Fibroblast of skin of abdomen (primary cell): ENCODE results near the gene HLF.
A peak's percentile ranks its signal among the peaks of the same experiment; 100 is the strongest.

Source experiments
- DNase-seq: peaks from one replicate; pipeline ENCODE4 v3.0.0-alpha.2; 2013

The HLF gene

DNA sequence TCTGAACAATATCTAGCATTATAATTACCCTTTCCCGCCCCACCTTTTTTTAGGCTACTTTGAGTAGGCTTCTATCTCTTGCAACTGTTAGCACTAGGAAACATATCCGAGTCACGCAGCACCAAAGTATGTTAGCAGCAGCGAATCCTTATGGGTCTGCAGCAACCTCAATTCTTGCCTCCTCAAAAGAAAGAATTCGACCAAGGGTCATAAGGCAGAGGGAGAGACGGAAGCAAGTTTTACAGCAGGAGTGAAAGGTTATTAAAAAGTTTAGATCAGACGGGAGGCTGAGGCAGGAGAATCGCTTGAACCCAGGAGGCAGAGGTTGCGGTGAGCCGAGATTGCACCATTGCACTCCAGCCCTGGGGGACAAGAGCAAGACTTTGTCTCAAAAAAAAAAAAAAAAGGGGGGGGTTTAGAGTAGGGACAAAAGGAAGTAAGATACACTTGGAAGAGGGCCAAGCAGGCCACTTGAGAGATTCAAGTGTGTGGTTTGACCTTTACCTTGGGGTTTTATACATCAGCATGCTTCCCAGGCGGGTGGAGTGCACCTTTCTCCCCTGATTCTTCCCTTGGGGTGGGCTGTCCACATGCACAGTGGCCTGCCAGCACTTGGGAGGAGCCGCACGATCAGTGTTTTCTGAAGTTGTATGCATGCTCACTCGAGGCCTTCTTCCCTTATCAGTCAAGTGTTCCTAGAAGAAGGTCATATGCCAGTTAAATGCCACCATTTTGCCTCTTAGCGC is 67.7 kb downstream of the HLF start:
- no peak for DNase-seq

DNA sequence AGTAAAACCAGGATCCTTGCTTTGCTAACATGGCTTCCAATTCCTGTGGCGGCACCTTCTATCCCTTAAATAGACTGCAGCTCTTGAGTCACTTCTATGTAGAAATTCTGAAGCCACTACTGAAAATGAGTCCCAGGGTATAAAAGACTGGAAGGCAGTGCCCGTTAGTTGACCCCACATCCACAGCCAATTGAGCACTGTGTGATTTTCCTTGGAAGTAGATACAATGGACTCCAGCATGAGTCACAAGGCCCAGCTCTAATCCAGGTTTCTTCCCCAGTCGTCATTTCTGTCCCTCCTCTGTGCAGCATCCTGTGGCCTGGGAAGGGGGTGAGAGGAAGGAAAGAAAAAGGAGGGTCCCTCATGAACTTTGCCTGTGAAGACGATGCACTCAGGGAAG is 69.5 kb downstream of the HLF start:
- DNase-seq, result peak; percentile 53

GRCh38 chr17:55334881-55335540 is 70.3 kb downstream of the HLF start:
- no peak for DNase-seq

DNA sequence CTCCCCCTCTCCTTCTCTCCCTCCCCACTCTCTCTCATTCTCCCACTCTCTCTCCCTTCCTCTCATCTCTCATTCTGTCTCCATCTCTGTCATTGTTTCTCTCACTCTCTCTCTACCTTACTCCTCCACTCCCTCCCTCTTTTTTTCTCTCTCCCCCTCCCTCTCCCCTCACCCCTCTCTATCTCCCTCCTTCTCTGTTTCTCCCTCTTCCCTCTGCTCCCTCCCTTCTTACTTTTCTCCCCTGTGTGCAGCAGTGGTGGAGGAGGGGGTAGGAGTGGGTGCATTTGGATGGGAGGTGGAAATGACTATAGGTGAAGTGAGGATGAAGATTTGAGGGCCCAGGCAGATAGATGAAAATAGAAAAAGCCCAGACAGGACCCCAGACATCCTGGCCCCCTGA is 70.9 kb downstream of the HLF start:
- DNase-seq, result no peak

GRCh38 chr17:55336426-55336825 is 71.7 kb downstream of the HLF start:
- DNase-seq, result peak; percentile 35

GRCh38 chr17:55340176-55340575 is 75.4 kb downstream of the HLF start:
- DNase-seq, result no peak

DNA sequence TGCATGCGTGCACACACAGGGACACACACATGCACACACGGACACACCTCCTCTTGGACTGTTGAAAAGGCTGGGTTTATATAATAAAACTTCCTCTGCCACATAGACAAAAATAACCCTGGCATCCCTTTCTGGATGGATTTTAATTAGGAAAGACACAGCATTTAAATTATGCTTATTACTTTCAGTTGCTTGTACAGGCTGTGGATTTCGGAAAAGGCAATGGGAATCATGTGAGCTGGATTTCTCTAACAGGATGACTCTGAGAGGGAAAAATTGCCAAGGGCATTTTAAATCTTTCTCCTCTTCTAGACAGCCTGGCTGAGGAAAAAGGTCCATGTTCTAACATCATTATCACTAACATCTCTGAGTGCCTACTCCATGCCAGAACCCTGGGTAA is 75.9 kb downstream of the HLF start:
- no peak for DNase-seq

DNA sequence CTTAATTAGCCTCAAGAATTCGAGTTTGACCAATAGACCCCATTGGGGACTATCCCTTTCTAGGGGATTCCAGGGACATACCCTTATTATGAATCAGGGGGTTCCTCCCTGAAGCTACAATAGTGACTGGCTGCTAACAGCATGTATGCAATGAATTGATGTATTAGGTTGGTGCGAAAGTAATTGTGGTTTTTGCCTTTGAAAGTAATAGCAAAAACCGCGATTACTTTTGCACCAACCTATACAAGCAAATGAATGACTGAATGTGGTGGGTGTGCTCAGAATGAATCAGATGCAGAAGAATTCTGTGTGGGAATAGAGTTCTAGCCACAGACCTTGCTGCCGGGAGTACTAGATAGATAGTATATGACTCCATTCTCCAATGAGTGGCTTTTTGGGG is 76.7 kb downstream of the HLF start:
- peak; percentile 84 for DNase-seq

GRCh38 chr17:55342800-55343585 is 78.2 kb downstream of the HLF start:
- DNase-seq, result no peak

DNA sequence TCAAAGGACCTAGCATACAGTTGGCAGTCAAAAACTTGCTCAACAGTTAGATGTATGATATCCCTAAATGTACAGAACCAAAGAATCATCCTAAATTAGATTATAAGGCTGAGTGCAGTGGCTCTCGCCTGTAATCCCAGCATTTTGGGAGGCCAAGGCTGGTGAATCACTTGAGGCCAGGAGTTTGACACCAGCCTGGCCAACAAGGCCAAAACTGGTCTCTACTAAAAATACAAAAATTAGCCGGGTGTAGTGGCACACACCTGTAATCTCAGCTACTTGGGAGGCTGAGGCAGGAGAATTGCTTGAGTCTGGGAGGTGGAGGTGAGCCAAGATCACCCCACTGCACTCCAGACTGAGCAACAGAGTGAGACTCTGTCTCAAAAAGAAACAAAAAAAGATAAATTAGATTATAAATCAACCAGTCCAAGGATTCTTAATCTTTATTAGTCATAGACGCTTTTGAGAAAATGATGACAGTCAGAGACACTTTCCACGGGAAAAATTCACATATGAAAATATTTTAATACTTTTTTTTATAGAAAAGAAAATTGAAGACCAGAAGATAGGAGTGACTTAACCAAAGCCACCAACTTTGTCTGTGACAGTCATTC is 79.2 kb downstream of the HLF start:
- no peak for DNase-seq

DNA sequence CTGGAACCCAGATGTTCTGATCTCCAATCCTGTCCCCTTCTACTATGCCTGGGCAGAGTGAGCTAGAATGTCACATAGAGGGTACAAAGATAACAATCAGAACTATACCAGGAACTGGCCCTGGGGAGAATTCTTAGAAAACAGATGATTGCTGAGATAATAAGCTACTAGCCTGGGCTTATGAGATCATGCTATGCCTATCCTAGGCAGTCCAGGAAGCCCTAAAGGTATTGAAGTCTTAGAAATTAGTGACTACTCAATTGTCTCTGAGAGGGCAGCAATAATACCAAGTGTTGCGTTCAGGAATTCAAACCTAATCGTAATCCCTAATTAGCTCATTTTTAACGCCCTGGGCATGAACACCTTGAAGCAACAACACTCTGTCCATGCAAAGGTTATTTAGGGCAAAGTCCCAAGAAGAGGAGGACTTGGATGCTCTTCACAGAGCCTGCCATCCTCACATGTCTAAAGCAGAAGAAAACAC is 79.8 kb downstream of the HLF start:
- DNase-seq, result no peak

GRCh38 chr17:55345132-55345531 is 80.4 kb downstream of the HLF start:
- no peak for DNase-seq

- no peak for DNase-seq
Measured at GRCh38 chr17:55346658-55347057, 81.9 kb downstream of the HLF start.

DNA sequence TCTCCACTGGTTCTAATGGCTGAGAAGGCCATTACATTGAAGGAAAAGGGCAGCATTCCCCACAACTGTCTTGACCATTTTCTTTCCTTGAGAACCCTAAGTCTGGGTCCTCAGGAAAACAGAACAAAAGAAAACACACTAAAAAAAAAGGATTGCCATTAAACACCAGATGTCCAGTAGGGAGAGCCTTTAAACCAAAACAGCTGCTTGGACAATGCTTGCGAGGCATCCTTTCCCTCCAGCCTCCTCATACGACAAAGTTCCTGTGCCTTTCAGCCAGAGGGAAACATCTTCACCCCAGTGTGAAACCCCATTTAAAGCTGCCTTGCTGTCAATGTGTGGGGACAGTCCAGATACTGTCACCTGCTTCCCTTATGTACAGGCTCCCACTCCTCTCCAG is 82.6 kb downstream of the HLF start:
- DNase-seq, result no peak

DNA sequence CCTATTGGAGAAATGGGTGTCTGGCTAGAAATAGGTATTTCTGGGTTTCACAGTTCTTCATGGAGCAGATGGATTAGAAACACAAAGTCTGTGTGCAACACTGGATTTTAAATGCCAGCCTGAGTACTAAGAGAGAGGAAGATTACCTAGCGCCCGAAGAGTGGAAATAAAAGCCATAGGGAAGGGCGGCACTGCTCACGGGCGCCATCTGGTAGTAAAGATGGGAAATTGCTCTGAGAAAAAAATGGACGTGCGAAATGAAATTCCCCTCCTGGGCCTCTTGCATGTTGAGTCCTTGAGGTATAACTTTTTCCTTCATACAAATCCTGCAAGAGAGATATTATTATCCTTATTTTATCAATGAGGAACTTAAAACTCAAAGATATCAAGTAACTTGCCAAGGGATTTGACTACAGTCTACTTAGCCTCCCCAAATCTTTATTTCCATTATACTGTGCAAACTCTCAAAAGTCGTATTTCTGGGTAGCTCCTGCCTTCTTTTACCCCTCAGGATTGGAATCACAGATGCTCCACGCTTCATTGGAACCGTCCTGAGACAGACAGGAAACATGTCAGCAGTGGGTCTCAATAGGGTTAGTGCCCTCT is 84.1 kb downstream of the HLF start:
- DNase-seq, result peak; percentile 49

GRCh38 chr17:55350825-55351205 is 86.1 kb downstream of the HLF start:
- no peak for DNase-seq

- no peak for DNase-seq
Measured at GRCh38 chr17:55351226-55351625, 86.5 kb downstream of the HLF start.

DNA sequence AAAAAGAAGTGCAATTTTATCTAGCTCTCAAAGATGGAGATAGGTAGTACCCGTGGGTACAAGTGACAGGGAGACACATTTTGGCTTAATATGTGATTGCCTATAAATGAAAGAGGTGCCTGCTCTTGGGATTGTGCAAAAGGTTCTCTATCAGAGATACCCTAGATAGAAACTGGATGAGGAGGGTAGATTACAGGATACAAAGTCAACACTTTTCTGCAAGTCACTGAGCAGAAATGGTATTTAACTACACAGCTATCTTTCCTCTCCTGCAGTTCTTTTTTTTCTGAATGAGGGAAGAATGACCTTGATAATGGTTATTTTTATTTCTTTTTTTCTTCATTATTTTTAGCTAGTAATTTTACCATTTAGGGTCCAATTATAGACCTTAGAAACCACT is 89.2 kb downstream of the HLF start:
- DNase-seq, result no peak

DNA sequence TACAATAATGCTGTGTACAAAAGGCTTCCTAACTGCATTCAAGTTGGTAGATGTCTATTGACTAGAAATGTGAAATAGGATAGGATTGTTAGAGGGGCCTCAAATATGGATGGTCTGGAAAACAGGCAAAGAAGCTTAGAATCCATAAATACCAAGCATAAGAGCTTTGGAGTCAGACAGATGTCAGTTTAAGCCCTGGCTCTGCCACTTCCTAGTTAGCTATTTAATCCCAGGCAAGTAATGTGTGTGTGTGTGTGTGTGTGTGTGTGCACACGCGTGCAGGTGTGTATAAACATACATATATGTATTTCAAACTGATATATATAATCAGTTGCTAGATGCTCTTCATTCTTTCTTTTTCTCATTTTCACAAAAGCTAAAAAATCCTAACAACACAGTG is 90.2 kb downstream of the HLF start:
- DNase-seq, result no peak

GRCh38 chr17:55356434-55357328 is 91.9 kb downstream of the HLF start:
- DNase-seq, result peak; percentile 49

- no peak for DNase-seq
Measured at GRCh38 chr17:55360971-55361370, 96.2 kb downstream of the HLF start.

DNA sequence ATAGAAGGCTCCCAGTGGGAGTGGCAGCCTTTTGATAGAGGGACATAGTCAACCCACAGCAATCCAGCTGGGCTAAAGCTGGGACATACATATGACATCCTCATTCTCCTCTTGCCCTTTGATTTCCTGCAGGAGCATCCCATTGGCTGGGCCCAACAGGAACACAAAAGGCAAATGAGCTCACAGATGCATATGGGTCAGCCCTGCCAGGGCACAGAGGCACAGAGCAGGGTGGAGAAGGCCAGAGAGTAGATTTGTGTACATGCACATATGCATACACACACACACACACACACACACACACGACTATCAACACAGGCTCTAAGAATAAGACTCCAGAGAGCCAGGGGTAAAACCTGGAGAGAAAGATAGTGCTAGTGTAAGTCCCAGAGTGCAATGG is 98.3 kb downstream of the HLF start:
- DNase-seq, result no peak
